Measurements from ENCODE around the gene TSGA10IP. TPM values are rescaled to one million over a fixed set of nuclear protein-coding genes. Genes with fewer than 3 reads are reported as not detected.

The TSGA10IP gene
- total and polyA plus RNA-seq, 10 of the 15 experiments (the other 5 are each of a cell fraction or from before 2014, with no cell fraction given), result not detected

GRCh38 chr11:65941720-65942310 is 3.5 kb upstream of the TSGA10IP start:
- Histone ChIP-seq H4K20me1 (ENCODE audit: control insufficient read depth, insufficient read depth) (no peaks in the 10 kb centered on the region), H2AFZ (ENCODE audit: control insufficient read depth, low read depth, low read length) (peak overlapping the region; percentile 57), H3K27ac (ENCODE audit: control insufficient read depth, insufficient read depth) (no peak overlapping the region), H3K4me3 (no peak overlapping the region), H3K27me3 (replicated peaks in 1 of 2; ENCODE audit: control insufficient read depth in 2 of 2, insufficient read depth in 2 of 2, low read length in 1 of 2) (no peaks in the 10 kb centered on the region), H3K36me3 (ENCODE audit: control insufficient read depth in 2 of 2, insufficient read depth in 2 of 2, low read length in 1 of 2) (no peaks in the 10 kb centered on the region), H3K79me2 (ENCODE audit: control insufficient read depth, insufficient read depth, low read length) (no peaks in the 10 kb centered on the region), H3K4me2 (ENCODE audit: control insufficient read depth, insufficient read depth) (no peak overlapping the region), H3K4me1 (ENCODE audit: control insufficient read depth, insufficient read depth, low read length) (peaks cover 8% of the 10 kb centered on the region), H3K9ac (ENCODE audit: control insufficient read depth, insufficient read depth, low read length) (no peak overlapping the region), H3K9me3 (replicated peaks; ENCODE audit: control insufficient read depth, insufficient read depth, low read length) (no peaks in the 10 kb centered on the region)
- FAIRE-seq (no peak), ATAC-seq (no peak; the same call in 2 of the 3 replicates), DNase-seq (ENCODE audit: low read depth, low spot score) (no peak)
- RAD21 ChIA-PET (ENCODE audit: unreplicated experiment), result no interaction called here
- CTCF ChIA-PET, result interaction anchor here (1.1 to 2.5 kb wide), 3 partner anchors 9 to 57 kb away, joined by 3 to 8 read pairs (median 6); no protein-coding TSS in a partner anchor
- WGBS (ENCODE audit: insufficient coverage, insufficient replicate concordance, low lambda C conversion rate, missing lambda C conversion rate), result 54% methylated on average over 9 of the region's 9 CpGs
- POLR2A ChIA-PET, result interaction anchor here (0.7 to 1.0 kb wide), 2 partner anchors 231 to 1085 kb away, joined by 3 to 5 read pairs; no protein-coding TSS in a partner anchor
- intact Hi-C loops (cut with micrococcal nuclease; ENCODE audit: unreplicated experiment) (no loop called here), in situ Hi-C loops (cut with MboI) (no loop called here)
- SMC1A ChIA-PET (ENCODE audit: uncharacterized antibody, unreplicated experiment), result interaction anchor here (2.0 kb wide), 1 partner anchor 14 kb away, joined by 8 read pairs; no protein-coding TSS in a partner anchor
- TF ChIP-seq POLR2A (IDR thresholded peaks at IDR 0.05; ENCODE audit: low read depth, low read length), result no peak
- no peak for TF ChIP-seq ZBTB40 (IDR thresholded peaks at IDR 0.05; ENCODE audit: borderline replicate concordance)
- no peak for TF ChIP-seq RAD21 (IDR thresholded peaks at IDR 0.05; ENCODE audit: insufficient read depth, low read depth, low read length)
- TF ChIP-seq RAD51 (IDR thresholded peaks at IDR 0.05), result no peak
- TF ChIP-seq ZBTB4 (CRISPR knock-in tag; IDR thresholded peaks at IDR 0.05), result no peak
- no peak for TF ChIP-seq RCOR1 (conservative IDR thresholded peaks at IDR 0.05; ENCODE audit: low read depth, low read length)
- no peak for TF ChIP-seq EP300 (IDR thresholded peaks at IDR 0.05; ENCODE audit: borderline replicate concordance in 1 of 2, control insufficient read depth in 1 of 2, low read depth in 2 of 2, low read length in 2 of 2)
- no peak for TF ChIP-seq SREBF1 (IDR thresholded peaks at IDR 0.05; ENCODE audit: low read length)
- TF ChIP-seq IRF4 (IDR thresholded peaks at IDR 0.05; ENCODE audit: low read depth, low read length), result no peak
- no peak for TF ChIP-seq RB1 (IDR thresholded peaks at IDR 0.05; ENCODE audit: borderline replicate concordance)
- TF ChIP-seq NFIC (IDR thresholded peaks at IDR 0.05; ENCODE audit: low read depth, low read length), result no peak
- TF ChIP-seq ZNF384 (IDR thresholded peaks at IDR 0.05; ENCODE audit: borderline replicate concordance, low read depth, low read length), result no peak
- no peak for TF ChIP-seq ZZZ3 (IDR thresholded peaks at IDR 0.05; ENCODE audit: control insufficient read depth, insufficient read length, low read depth)
- TF ChIP-seq FOXM1 (IDR thresholded peaks at IDR 0.05; ENCODE audit: low read depth, low read length), result no peak
- TF ChIP-seq ASH2L (IDR thresholded peaks at IDR 0.05; ENCODE audit: borderline replicate concordance, low read depth), result no peak
- BruUV-seq (replicated peaks), result no TSS peak
